Transverse colon (tissue), 4 donors: ENCODE results near the gene TRPM6.

ENCODE experiments used
- EP300 ChIP-seq: sonication (generic); formaldehyde crosslinking; IDR thresholded peaks from one replicate; pipeline ENCODE4 v1.6.1; 2017; ENCODE audit warnings: antibody characterized with exemption, low read depth
- POLR2AphosphoS5 ChIP-seq, 3 donors: sonication (generic); formaldehyde crosslinking; IDR thresholded peaks; one replicate each; pipeline ENCODE4 v1.6.1; 2016; ENCODE audit warnings: antibody characterized with exemption in 3 of 3
- TF ChIP-seq, protein P1 (sequence below), 5 experiments: fragments of 200-600 bp in 3 of 5; fragments of 450-650 bp in 2 of 5; sonication (generic) in 3 of 5; IDR thresholded peaks; 1 replicate in 2 of 5; 2 replicates in 3 of 5; pipeline ENCODE4 v1.5.1; 2016 to 2017; ENCODE audit warnings: antibody characterized with exemption in 5 of 5, inconsistent platforms in 3 of 5, mild to moderate bottlenecking in 2 of 5, moderate library complexity in 1 of 5

DNA sequence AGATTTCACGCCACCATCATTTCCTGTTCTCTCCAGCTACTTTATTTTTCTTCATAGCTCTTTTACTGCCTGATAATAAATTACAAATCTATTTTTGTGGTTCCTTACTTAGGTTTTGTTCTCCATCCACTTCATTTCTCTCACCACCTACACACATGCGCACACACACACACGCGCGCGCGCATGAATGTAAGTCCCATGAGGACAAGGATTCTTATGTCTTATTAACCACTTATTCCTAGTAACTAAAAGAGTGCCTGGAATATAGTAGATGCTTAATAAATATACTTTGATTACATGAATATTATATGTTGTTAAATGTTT, 116.5 kb downstream of the TRPM6 start:
- TF ChIP-seq, protein P1, sequence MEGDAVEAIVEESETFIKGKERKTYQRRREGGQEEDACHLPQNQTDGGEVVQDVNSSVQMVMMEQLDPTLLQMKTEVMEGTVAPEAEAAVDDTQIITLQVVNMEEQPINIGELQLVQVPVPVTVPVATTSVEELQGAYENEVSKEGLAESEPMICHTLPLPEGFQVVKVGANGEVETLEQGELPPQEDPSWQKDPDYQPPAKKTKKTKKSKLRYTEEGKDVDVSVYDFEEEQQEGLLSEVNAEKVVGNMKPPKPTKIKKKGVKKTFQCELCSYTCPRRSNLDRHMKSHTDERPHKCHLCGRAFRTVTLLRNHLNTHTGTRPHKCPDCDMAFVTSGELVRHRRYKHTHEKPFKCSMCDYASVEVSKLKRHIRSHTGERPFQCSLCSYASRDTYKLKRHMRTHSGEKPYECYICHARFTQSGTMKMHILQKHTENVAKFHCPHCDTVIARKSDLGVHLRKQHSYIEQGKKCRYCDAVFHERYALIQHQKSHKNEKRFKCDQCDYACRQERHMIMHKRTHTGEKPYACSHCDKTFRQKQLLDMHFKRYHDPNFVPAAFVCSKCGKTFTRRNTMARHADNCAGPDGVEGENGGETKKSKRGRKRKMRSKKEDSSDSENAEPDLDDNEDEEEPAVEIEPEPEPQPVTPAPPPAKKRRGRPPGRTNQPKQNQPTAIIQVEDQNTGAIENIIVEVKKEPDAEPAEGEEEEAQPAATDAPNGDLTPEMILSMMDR (IDR thresholded peaks at IDR 0.05) = no peak
- TF ChIP-seq POLR2AphosphoS5 (IDR thresholded peaks at IDR 0.05) (no peak), EP300 (no peak)
